Thoracic aorta (tissue), 2 donors: ENCODE data around the gene TRAF1. TPM values are rescaled to one million over a fixed set of nuclear protein-coding genes. Genes with fewer than 3 reads are reported as not detected.

Experiments used
- total RNA-seq, 2 donors: library from RNA; depleted of rRNA; stranded (reverse); fragments of >200 nt; gene quantifications; one replicate each; pipeline versions ENCODE4 v1.1.0 to v1.2.3, GENCODE V29; 2016

The TRAF1 gene
- total RNA-seq, 2 donors from 2014 or later = 36.4 to 52.5 TPM

Other genes starting within 250 kb of the TRAF1 start
- 10 to 100 TPM; 19.2 to 27.3 TPM for gene MEGF9, start 212.3 kb downstream of the TRAF1 start, total RNA-seq
- gene FBXW2, start 133.4 kb downstream of the TRAF1 start, total RNA-seq = 10 to 100 TPM; 41.7 to 79.7 TPM
- gene PSMD5, start 83.9 kb downstream of the TRAF1 start, total RNA-seq = 10 to 100 TPM; 19.4 to 55.7 TPM
- gene PHF19, start 49.6 kb downstream of the TRAF1 start, total RNA-seq = 10 to 100 TPM; 47.9 to 81.7 TPM
- gene C5, start 123.5 kb upstream of the TRAF1 start, total RNA-seq = 10 to 100 TPM in 1 of 2 donors, 1 to 10 TPM in 1; 8.3 to 12.2 TPM
- 10 to 100 TPM; 11.4 to 31.0 TPM for gene CNTRL, start 148.2 kb upstream of the TRAF1 start, total RNA-seq